A549 treated with Hydrocortisone at 1 μM for 4 hours (cell line): Measurements from ENCODE around the gene ATAD3C. TPM values are rescaled to one million over a fixed set of nuclear protein-coding genes. Genes with fewer than 3 reads are reported as not detected.

Experiments
- total RNA-seq: library from RNA; stranded (reverse); fragments of 200-300 nt; extraction: Qiagen RNA extraction; gene quantifications from 5 replicates; pipeline ENCODE4 v1.2.3, GENCODE V29; 2022

Gene ATAD3C, protein sequence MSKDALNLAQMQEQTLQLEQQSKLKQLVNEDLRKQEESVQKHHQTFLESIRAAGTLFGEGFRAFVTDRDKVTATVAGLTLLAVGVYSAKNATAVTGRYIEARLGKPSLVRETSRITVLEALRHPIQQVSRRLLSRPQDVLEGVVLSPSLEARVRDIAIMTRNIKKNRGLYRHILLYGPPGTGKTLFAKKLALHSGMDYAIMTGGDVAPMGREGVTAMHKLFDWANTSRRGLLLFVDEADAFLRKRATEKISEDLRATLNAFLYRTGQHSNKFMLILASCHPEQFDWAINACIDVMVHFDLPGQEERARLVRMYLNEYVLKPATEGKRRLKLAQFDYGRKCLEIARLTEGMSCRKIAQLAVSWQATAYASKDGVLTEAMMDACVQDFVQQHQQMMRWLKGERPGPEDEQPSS
- not detected in 5 replicates for total RNA-seq

DNA sequence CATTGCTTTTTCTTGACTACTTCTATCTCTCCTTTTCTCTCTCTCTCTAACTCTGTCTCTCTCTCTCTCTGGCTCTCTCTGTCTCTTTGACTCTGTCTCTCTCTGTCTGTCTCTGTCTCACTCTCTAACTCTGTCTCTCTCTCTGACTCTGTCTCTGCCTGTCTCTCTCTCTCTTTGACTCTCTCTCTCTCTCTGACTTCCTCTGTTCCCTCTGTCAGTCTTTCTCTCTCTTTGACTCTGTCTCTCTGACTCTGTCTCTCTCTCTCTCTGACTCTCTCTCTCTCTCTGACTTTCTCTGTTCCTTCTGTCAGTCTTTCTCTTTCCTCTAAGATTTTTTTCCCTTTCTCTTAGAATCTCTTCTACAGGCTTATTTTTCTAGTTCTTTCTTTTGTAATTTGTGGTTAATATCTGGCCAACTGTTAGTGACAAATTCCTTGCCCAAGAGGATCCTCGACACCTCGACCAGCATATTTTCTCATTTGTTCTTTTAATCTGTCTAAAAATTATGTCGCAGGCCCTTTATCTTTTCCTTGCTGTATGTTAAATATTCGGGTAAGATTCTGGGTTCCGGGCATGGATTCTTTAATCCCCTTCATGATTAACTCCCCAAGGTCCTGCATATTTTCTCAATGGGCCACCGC, at the start of gene ATAD3C:
ATAD3C (plus strand) TSS at position 591 of the 641 bp plus-strand sequence. CDS start 995 bp downstream, outside the sequence.

DNA sequence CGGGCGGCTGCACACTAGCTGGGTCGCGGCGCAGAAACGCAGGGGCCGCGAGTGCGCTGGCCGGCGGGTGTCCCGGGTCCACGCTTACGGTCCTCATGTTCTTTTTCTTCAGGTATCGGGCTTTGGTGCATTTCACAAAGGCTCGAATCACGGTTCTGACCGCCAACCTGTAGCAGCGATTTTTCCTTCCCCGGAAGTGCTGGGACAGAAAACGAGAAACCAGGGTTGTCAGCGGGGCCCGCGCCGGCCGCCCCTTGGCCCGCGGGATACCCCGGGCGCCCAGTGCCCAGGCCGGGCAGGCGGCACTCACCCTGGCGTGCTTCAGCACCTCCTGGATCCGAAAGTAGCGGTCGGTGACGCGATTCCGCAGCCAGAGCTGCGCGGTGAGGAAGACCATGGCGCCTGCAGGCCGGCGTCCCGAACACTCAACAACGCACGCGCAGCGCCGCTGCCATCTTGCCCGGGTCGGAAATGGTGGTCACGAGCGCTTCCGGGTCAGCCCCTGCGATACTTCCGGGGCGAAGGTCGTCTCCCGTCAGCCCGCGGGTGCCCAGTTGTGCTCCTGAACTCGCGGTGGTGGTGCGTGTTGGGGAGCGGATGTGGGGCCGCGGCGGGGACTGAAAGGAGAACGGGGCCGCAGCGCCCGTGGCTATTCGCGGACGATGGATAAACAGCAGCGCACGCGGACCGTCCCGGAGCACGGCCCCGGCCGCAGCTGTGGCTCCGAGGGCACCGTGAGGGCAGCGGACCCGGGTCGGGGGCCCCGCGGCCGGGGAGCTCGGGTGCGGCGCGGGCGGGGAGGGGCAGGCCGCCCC, 42.5 kb upstream of the ATAD3C start, which contains the start of gene MRPL20:
MRPL20 (minus strand) TSS at position 473 of the 815 bp plus-strand sequence; CDS start at position 397, 76 bp downstream.

DNA sequence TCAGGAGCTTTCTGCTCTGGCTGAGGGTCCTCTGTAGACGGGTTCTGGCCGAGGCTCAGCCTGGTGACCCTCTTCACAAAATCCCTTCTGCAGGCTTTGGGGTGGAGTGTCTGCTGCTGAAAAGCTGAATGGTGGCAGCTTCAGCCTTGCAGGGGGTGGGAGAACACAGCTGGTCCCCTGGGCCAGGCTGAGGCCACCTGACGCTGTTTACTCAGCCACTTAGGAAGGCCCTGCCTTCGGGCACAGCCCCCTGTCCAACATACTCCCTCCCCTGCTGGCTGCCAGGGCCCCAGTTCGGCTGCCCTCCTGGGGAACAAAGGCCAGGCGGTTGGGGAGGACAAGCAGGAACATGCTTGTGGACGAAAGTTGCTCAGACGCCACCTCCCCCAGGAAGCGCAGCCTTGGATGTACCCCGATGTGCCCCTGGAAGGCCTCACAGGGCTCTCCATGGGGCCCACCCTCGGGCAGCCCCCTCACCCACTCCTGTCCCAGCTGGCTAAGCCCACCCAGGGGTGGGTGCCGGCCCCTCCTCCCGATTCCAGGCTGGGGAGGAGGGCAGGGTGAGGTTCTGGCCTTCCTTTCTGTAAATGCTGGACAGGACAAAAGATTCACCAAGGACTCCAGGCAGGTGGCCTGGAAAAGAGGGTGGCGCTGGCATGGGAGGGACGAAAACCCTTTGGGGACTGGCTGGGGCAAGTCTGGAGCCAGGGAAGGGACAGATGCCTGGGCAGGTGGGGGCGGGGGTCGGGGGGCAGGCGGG, 28.2 kb upstream of the ATAD3C start, which contains the start of gene ANKRD65:
ANKRD65 (minus strand) TSS at position 130 of the 760 bp plus-strand sequence. CDS start 271 bp downstream, outside the sequence.

DNA sequence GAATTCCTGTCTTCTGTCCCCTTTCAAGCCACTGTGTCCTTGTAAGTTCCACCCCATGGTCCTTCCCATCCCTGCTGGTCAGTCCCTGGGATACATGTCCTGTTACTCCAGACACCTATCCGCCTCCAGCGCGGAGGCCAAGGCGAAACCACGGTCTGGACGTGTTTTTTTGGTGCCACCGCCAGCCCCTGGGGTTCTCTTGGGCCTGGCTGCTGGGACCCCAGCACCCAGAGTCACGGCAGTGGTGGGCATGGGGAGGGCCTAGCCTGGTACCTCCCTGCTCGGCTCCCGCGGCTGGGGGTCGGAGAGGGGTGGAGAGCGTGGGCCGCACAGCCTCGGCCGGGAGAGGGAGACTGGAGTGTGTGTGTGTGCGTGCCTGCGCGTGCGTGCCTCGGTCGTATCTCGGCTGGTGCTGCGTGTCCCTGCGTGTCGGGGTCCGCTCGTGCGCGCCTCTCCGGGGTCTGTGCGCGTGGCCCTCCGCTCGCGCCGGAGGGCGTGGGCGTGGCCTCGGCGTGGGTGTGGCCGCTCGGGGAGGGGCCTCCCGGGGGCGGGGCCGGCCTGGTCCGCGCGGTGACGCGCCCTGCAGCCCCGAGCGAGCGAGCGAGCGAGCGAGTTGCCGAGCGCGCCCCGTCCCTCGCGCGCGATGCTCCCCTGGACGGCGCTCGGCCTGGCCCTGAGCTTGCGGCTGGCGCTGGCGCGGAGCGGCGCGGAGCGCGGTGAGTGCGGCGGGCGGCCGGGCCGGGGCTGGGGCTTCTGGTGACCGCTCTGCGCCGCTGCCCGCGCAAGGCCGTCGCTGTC, 14.2 kb upstream of the ATAD3C start, which contains the start of gene VWA1:
VWA1 (plus strand) TSS at position 585 of the 798 bp plus-strand sequence; CDS start at position 644, 59 bp downstream.

DNA sequence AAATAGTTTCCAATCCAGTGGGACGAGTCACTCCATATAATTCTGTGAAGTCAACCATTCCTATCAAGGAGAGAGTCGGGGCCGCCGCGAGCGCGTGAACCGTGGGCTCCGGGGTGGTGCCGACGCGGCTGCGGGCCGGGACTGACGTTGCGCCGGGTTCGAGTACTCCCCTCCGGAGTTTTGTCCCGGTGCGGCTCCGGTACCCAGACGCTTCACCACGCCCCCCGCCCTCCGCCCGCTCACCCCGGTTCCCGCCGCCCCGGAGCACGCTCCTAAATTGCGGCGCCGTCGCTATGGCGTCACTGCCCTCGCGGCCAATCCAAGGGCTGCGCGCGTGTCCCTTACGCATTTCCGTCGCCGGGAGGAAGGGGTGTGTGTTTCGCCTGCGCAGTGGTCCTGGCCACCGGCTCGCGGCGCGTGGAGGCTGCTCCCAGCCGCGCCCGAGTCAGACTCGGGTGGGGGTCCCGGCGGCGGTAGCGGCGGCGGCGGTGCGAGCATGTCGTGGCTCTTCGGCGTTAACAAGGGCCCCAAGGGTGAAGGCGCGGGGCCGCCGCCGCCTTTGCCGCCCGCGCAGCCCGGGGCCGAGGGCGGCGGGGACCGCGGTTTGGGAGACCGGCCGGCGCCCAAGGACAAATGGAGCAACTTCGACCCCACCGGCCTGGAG, 22.0 kb downstream of the ATAD3C start, which contains the start of gene ATAD3B:
ATAD3B (plus strand) TSS at position 377 of the 664 bp plus-strand sequence; CDS start at position 497, 120 bp downstream.

DNA sequence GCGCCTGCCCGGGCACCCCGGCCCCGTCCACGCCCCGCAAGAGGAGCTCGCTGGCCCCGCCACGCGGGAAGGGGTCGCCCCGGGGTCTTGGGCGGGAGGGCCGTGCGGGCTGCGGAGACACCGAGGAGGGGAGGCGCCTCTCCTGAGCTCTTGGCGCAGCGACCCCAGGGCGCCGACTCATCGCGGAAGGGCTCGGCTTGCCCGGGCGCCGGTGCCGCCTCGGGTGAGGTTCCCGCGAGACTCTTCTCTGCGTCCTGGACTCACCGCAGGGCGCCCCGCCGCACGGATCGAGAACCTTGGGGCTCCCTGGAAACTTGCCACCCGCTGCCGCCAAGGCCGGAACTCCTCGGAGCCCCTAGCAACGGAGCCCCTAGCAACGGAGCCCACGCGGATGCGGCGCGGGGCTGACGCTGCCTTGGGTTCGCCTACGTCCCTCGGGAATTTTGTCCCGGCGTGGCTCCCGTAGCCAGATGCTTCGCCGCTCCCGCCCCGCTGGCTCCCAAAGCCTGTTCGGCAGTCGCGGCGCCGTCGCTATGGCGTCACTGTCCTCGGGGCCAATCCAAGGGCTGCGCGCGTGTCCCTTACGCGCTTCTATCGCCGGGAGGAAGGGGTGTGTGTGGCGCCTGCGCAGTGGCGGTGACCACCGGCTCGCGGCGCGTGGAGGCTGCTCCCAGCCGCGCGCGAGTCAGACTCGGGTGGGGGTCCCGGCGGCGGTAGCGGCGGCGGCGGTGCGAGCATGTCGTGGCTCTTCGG, 62.2 kb downstream of the ATAD3C start, which contains the start of gene ATAD3A:
ATAD3A (plus strand) TSS at position 630 of the 753 bp plus-strand sequence; CDS start at position 737, 107 bp downstream.

Other genes with a start within 250 kb of the ATAD3C start
- 0.17 to 0.42 TPM in 2 of 5 replicates, not detected in the others for gene TNFRSF18, start 243.1 kb upstream of the ATAD3C start, total RNA-seq
- gene TNFRSF4, start 235.5 kb upstream of the ATAD3C start, total RNA-seq: 0.09 to 0.34 TPM (median 0.25 TPM) in 3 of 5 replicates, not detected in the others
- gene SDF4, start 217.7 kb upstream of the ATAD3C start, total RNA-seq: 113 to 131 TPM (median 122 TPM) in 5 replicates
- gene B3GALT6, start 217.5 kb upstream of the ATAD3C start, total RNA-seq: 11.3 to 19.2 TPM (median 17.6 TPM) in 5 replicates
- gene C1QTNF12, start 203.0 kb upstream of the ATAD3C start, total RNA-seq: 0.97 to 2.3 TPM (median 1.3 TPM) in 5 replicates
- 36.7 to 49.8 TPM (median 47.1 TPM) in 5 replicates for gene UBE2J2, start 175.8 kb upstream of the ATAD3C start, total RNA-seq
- gene SCNN1D, start 169.3 kb upstream of the ATAD3C start, total RNA-seq: 0.76 to 1.3 TPM (median 0.84 TPM) in 5 replicates
- 12.0 to 17.3 TPM (median 13.6 TPM) in 5 replicates for gene ACAP3, start 141.8 kb upstream of the ATAD3C start, total RNA-seq
- 14.3 to 24.7 TPM (median 22.7 TPM) in 5 replicates for gene PUSL1, start 141.1 kb upstream of the ATAD3C start, total RNA-seq
- gene INTS11, start 125.0 kb upstream of the ATAD3C start, total RNA-seq: 53.7 to 59.5 TPM (median 54.7 TPM) in 5 replicates
- 17.2 to 23.3 TPM (median 21.9 TPM) in 5 replicates for gene CPTP, start 124.9 kb upstream of the ATAD3C start, total RNA-seq
- 0.07 to 0.24 TPM (median 0.20 TPM) in 5 replicates for gene TAS1R3, start 118.4 kb upstream of the ATAD3C start, total RNA-seq
- 50.0 to 68.0 TPM (median 63.0 TPM) in 5 replicates for gene DVL1, start 100.3 kb upstream of the ATAD3C start, total RNA-seq
- gene MXRA8, start 91.1 kb upstream of the ATAD3C start, total RNA-seq: 0.12 to 0.25 TPM (median 0.16 TPM) in 5 replicates
- gene AURKAIP1, start 74.5 kb upstream of the ATAD3C start, total RNA-seq: 95.4 to 183 TPM (median 168 TPM) in 5 replicates
- gene CCNL2, start 50.4 kb upstream of the ATAD3C start, total RNA-seq: 42.3 to 54.3 TPM (median 50.5 TPM) in 5 replicates
- 128 to 154 TPM (median 130 TPM) in 5 replicates for gene MRPL20, start 42.4 kb upstream of the ATAD3C start, total RNA-seq
- 0.06 to 0.14 TPM (median 0.14 TPM) in 3 of 5 replicates, not detected in the others for gene ANKRD65, start 28.4 kb upstream of the ATAD3C start, total RNA-seq
- gene VWA1, start 14.0 kb upstream of the ATAD3C start, total RNA-seq: 4.1 to 15.8 TPM (median 12.9 TPM) in 5 replicates
- gene ATAD3B, start 22.1 kb downstream of the ATAD3C start, total RNA-seq: 1.3 to 3.2 TPM (median 2.9 TPM) in 5 replicates
- 31.1 to 37.8 TPM (median 35.1 TPM) in 5 replicates for gene ATAD3A, start 62.5 kb downstream of the ATAD3C start, total RNA-seq
- 0.24 to 0.70 TPM (median 0.38 TPM) in 4 of 5 replicates, not detected in the other for gene TMEM240, start 90.9 kb downstream of the ATAD3C start, total RNA-seq
- 83.9 to 108 TPM (median 103 TPM) in 5 replicates for gene SSU72, start 125.2 kb downstream of the ATAD3C start, total RNA-seq
- 5.5 to 8.9 TPM (median 7.8 TPM) in 5 replicates for gene FNDC10, start 150.4 kb downstream of the ATAD3C start, total RNA-seq
- 10.6 to 18.3 TPM (median 16.8 TPM) in 5 replicates for gene MIB2, start 165.8 kb downstream of the ATAD3C start, total RNA-seq
- 0.33 to 0.79 TPM (median 0.50 TPM) in 5 replicates for gene MMP23B, start 182.5 kb downstream of the ATAD3C start, total RNA-seq
- 24.0 to 27.3 TPM (median 24.7 TPM) in 5 replicates for gene CDK11B, start 209.3 kb downstream of the ATAD3C start, total RNA-seq
- gene SLC35E2B, start 243.1 kb downstream of the ATAD3C start, total RNA-seq: 10.5 to 13.1 TPM (median 12.6 TPM) in 5 replicates